Spinal cord (tissue), 10 donors: ENCODE measurements around the gene GRAMD2B. TPM values are rescaled to one million over a fixed set of nuclear protein-coding genes. Genes with fewer than 3 reads are reported as not detected.
"Not testable (repeated sequence)": the region's sequence is repeated elsewhere in the genome, so short reads cannot be mapped to it uniquely, and the experiment has no call there.

Source experiments
- DNase-seq, 6 donors: peaks; one replicate each; pipeline versions ENCODE4 v3.0.0 to v3.0.0-alpha.2; 2013 to 2015; ENCODE audit warnings: low spot score in 6 of 6, low read depth in 4 of 6
- H3K27ac ChIP-seq: one replicate; pipeline ENCODE4 v1.5.1; 2013; ENCODE audit warnings: low read depth, low read length, control low read depth
- H3K27me3 ChIP-seq: one replicate; pipeline ENCODE4 v1.6.1; 2013; ENCODE audit warnings: low read length; ENCODE audit not compliant: control insufficient read depth, insufficient read depth
- H3K36me3 ChIP-seq: one replicate; pipeline ENCODE4 v1.6.1; 2013; ENCODE audit warnings: low read length; ENCODE audit not compliant: control insufficient read depth, insufficient read depth
- H3K4me1 ChIP-seq: one replicate; pipeline ENCODE4 v1.6.1; 2013; ENCODE audit warnings: low read length; ENCODE audit not compliant: control insufficient read depth, insufficient read depth
- H3K4me3 ChIP-seq: one replicate; pipeline ENCODE4 v1.5.1; 2013; ENCODE audit warnings: low read depth, low read length, control low read depth
- H3K9me3 ChIP-seq: one replicate; pipeline ENCODE4 v1.6.1; 2013; ENCODE audit warnings: low read length; ENCODE audit not compliant: control insufficient read depth, insufficient read depth
- WGBS: methylation state at CpG from one replicate; pipeline ENCODE4 v1.1.5; 2013; ENCODE audit warnings: missing lambda C conversion rate; ENCODE audit not compliant: insufficient coverage; 5-methylcytosine and 5-hydroxymethylcytosine counted together
- polyA plus RNA-seq, 2 donors: library from polyadenylated mRNA; unstranded; fragments of 120-200 nt; gene quantifications; one replicate each; pipeline ENCODE4 v1.2.1, GENCODE V29; 2013; ENCODE audit not compliant: insufficient read length in 2 of 2
- total RNA-seq, 2 donors: library from RNA; depleted of rRNA in 1 of 2; stranded (reverse); fragments of 120-200 nt in 1 of 2; fragments of >200 nt in 1 of 2; gene quantifications; one replicate each; pipeline versions ENCODE4 v1.2.3 to v1.2.4, GENCODE V29; 2013 to 2014
- donor health status: healthy.

GRAMD2B gene
- total and polyA plus RNA-seq, 4 donors = 39.6 to 65.2 (median 50.4) TPM

GRCh38 chr5:126428421-126428820 is 5.2 kb downstream of the GRAMD2B start:
- Histone ChIP-seq H3K27ac (no peak overlapping the region), H3K4me1 (peaks cover 4% of the 10 kb centered on the region), H3K9me3 (no peaks in the 10 kb centered on the region), H3K27me3 (no peaks in the 10 kb centered on the region), H3K4me3 (no peak overlapping the region), H3K36me3 (no peaks in the 10 kb centered on the region)
- no peak for DNase-seq
- no CpG with 5 or more reads among the region's 2 CpGs for WGBS

DNA sequence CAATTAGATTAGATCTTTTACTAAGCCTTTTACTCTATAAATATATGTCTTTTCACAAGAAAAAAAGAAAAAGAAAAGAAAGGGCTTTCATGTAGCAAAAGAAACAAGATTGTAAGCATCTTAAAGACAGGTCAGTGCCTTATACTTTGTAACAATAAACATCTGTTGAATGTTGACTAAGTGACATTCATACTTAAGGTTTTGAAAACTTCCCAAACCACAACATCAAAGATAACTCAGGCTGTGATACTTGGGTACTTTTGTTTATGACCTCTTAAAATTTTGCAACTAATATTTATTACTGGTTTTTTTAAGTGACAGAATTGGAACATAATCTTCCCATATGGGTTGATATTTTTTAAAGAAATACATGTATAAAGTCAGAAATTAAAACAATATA is 7.4 kb downstream of the GRAMD2B start:
- H3K27ac ChIP-seq = no peak overlapping the region
- no peaks in the 10 kb centered on the region for H3K27me3 ChIP-seq
- no peaks in the 10 kb centered on the region for H3K9me3 ChIP-seq
- H3K4me3 ChIP-seq = no peak overlapping the region
- no peaks in the 10 kb centered on the region for H3K36me3 ChIP-seq
- H3K4me1 ChIP-seq = peaks cover 7% of the 10 kb centered on the region
- DNase-seq = no peak

DNA sequence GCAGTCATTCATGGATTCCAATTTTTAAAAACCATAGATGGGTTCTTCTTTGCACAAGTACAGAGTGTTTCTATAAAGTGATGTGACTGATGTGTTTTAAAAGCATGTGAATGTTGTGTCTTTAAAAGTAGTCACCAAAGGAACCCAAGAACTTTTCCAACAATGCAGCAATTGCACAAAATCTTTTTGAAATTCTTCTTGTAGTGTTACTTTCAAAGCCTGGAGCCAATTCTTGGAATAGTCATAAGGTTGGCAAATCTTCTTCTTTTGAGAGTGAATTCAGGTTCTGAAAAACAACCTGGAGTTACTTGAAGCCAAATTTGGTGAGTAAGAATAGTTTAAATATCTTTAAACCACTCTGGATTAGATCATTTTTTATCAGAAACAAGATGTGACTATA is 10.5 kb downstream of the GRAMD2B start:
- DNase-seq = peak in 2 of 6 donors; percentile 15 to 72
- H3K27ac ChIP-seq = peak overlapping the region; percentile 37
- peaks cover 7% of the 10 kb centered on the region for H3K4me1 ChIP-seq
- H3K4me3 ChIP-seq = no peak overlapping the region
- no peaks in the 10 kb centered on the region for H3K9me3 ChIP-seq
- no peaks in the 10 kb centered on the region for H3K27me3 ChIP-seq
- no peaks in the 10 kb centered on the region for H3K36me3 ChIP-seq

DNA sequence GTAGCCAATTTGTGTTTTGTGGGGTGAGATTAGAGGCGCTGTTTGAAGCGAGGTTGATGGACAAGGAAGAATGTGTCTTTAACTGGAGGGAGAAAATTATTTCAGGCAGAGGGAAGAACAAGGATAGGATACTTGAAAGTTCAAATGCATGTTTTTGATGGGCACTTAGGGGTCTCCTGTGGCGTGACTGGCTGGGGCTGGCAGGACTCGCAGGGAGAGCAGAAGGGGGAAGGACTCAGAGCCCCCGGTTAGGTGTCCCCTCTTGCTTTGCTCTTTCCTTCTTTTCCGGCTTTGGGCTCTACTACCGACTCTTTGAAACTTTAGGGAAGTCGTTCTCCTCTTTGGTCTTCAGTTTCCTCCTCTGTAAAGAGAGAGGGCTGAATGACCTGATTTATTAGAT is 12.1 kb downstream of the GRAMD2B start:
- H3K27me3 ChIP-seq = no peaks in the 10 kb centered on the region
- H3K36me3 ChIP-seq = no peaks in the 10 kb centered on the region
- H3K9me3 ChIP-seq = no peaks in the 10 kb centered on the region
- no peak for DNase-seq
- H3K4me1 ChIP-seq = peaks cover 7% of the 10 kb centered on the region
- WGBS = 77% methylated on average over 4 of the region's 8 CpGs
- no peak overlapping the region for H3K4me3 ChIP-seq
- no peak overlapping the region for H3K27ac ChIP-seq

GRCh38 chr5:126435714-126436113 is 12.5 kb downstream of the GRAMD2B start:
- no peak for DNase-seq
- no CpG with 5 or more reads among the region's 2 CpGs for WGBS
- Histone ChIP-seq H3K27ac (no peak overlapping the region), H3K4me1 (peaks cover 7% of the 10 kb centered on the region), H3K4me3 (no peak overlapping the region), H3K27me3 (no peaks in the 10 kb centered on the region), H3K36me3 (no peaks in the 10 kb centered on the region), H3K9me3 (no peaks in the 10 kb centered on the region)

GRCh38 chr5:126437721-126438120 is 14.5 kb downstream of the GRAMD2B start:
- no peak for DNase-seq
- Histone ChIP-seq H3K27ac (no peak overlapping the region), H3K9me3 (no peaks in the 10 kb centered on the region), H3K4me3 (no peak overlapping the region), H3K36me3 (no peaks in the 10 kb centered on the region), H3K4me1 (peaks cover 7% of the 10 kb centered on the region), H3K27me3 (no peaks in the 10 kb centered on the region)
- 100% methylated on average over 1 of the region's 1 CpG for WGBS

DNA sequence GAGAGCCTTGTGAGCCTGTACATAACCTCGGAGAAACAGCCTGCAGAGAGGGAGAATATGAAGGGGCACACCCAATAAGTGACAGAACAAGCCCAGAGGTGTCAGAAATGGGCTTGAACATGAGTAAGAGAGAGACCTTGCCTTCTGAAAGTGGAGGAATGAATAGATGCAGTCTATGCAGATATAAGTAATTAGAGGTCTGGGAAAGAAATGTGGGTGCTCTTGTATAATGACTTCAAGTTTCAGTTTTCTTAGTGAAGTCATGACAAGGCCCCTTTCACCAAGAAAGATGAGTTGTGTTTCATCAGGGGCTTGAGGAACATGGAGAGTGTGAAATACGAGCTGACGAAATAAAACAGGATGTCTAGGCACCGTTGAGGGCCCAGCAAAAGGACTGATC is 15.1 kb downstream of the GRAMD2B start:
- Histone ChIP-seq H3K36me3 (no peaks in the 10 kb centered on the region), H3K4me1 (peaks cover 7% of the 10 kb centered on the region), H3K9me3 (no peaks in the 10 kb centered on the region), H3K27ac (no peak overlapping the region), H3K27me3 (no peaks in the 10 kb centered on the region), H3K4me3 (no peak overlapping the region)
- 84% methylated on average over 4 of the region's 4 CpGs for WGBS
- no peak for DNase-seq

DNA sequence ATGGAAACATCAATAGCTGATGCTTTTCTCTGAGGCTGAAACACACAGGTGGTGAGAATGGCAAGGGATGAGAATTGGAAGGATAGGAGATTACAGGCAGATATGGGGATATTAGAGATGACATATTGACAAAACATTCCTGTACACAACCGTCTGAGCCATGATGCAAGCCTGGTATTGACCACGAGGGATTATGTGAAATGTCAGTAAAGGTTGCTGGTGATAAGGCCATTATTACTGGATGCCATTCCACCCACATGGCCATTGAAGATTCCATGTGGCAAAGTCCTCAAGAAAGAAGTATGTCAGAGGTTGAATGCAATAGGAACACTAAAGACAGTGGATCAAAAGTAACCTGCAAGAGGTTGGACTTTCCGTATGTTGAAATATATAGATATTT is 15.7 kb downstream of the GRAMD2B start:
- Histone ChIP-seq H3K27me3 (no peaks in the 10 kb centered on the region), H3K4me1 (peaks cover 7% of the 10 kb centered on the region), H3K4me3 (no peak overlapping the region), H3K9me3 (no peaks in the 10 kb centered on the region), H3K27ac (no peak overlapping the region), H3K36me3 (no peaks in the 10 kb centered on the region)
- WGBS = 100% methylated on average over 1 of the region's 3 CpGs
- no peak for DNase-seq

DNA sequence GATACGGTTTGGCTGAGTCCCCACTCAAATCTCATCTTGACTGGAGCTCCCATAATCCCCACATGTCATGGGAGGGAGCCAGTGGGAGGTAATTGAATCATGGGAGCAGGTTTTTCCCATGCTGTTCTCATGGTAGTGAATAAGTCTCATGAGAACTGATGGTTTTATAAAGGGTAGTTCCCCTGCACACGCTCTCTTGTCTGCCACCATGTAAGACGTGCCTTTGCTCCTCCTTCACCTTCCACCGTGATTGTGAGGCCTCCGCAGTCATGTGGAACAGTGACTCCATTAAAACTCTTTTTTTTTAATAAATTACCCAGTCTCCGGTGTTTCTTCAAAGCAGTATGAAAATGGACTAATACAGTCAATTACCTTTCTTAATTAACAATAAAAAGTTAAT is 16.5 kb downstream of the GRAMD2B start:
- H3K36me3 ChIP-seq, H3K27ac ChIP-seq, H3K9me3 ChIP-seq, H3K4me1 ChIP-seq, H3K4me3 ChIP-seq, DNase-seq, H3K27me3 ChIP-seq: not testable (repeated sequence)
- no CpG with 5 or more reads among the region's 6 CpGs for WGBS

DNA sequence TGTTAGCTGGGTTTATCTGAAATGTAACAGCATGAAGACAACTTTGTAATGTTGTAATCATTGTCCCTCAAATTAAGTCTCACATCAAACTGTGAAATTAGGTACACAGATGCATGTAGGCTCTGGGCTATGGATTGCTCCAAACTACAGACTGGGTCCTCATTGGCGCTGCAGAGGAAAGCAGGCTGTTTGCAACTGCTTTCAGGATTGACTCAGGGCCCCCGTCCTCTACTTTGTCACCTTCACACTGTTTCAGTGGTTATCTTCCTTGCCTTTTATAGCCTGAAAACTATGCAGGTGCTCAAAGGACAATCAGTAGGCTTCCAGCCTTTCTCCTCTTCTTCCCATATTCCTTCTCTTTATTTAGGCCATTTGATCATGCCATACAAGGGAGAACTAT is 18.0 kb downstream of the GRAMD2B start:
- Histone ChIP-seq H3K27me3 (no peaks in the 10 kb centered on the region), H3K4me1 (no peaks in the 10 kb centered on the region), H3K9me3 (peaks cover 1% of the 10 kb centered on the region), H3K36me3 (no peaks in the 10 kb centered on the region), H3K4me3 (no peak overlapping the region), H3K27ac (no peak overlapping the region)
- DNase-seq = no peak
- 89% methylated on average over 2 of the region's 2 CpGs for WGBS
